Measurements from ENCODE around the gene FAM163B.

- TF ChIP-seq EZH2 (IDR thresholded peaks at IDR 0.05; ENCODE audit: low read length, missing control alignments) (no peak), CTCF (conservative IDR thresholded peaks at IDR 0.05 in 1 of 2, IDR thresholded peaks at IDR 0.05 in 1 of 2; ENCODE audit: low read depth in 1 of 2, low read length in 2 of 2) (no peak)
Observed at GRCh38 chr9:133540698-133541025, 68.5 kb downstream of the FAM163B start.
